ENCODE results near the gene KY. TPM values are rescaled to one million over a fixed set of nuclear protein-coding genes. Genes with fewer than 3 reads are reported as not detected.

Gene KY
- total RNA-seq, 1 experiment from 2014 or later: not detected

DNA sequence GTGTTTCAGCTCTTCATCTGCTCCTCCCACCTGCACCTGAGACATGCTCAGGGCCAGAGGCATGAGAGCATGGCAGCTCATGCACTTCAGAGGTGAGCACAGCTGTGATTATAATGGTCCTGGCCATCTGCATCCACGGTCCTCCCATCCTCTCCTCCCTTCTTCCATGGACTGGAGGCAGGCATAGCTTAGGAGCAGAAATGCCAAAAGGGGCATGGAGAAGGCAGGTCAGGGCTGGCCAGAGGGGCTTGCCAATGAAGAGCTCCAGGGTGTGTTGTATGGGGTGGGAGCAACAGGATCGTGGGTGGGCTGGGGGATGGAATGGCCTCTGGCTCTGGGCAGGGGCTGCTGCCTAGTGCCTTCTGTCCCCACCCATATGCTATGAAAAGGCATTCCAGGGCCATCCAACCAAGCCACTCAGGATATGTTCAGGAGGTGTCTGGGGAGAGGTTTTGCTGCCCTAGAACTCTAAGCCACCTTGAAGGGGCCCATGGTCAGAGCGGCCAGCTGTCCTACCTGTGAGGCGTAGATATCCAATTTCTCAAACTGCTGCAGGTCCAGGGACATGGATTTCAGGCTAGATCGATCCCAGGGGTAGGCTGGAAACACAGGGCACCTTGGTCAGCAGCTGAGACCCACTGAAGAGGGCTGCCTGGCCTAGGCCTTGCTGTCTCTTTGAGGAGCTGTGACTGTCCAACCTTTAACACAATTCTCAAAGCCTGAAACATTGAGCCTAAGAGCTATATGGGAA, 26.1 kb downstream of the KY start:
- no peak for ATAC-seq
- no TSS peak for BruUV-seq (replicated peaks)
- Histone ChIP-seq H3K27ac (ENCODE audit: low read length) (no peak overlapping the region), H3K4me1 (ENCODE audit: control insufficient read depth, insufficient read depth, low read length) (no peaks in the 10 kb centered on the region; the same call in 1 of the 2 replicates), H3K36me3 (ENCODE audit: control insufficient read depth, insufficient read depth, low read length) (no peaks in the 10 kb centered on the region), H3K4me3 (ENCODE audit: low read depth in 2 of 2, low read length in 2 of 2) (no peak overlapping the region), H3K27me3 (ENCODE audit: control insufficient read depth, insufficient read depth, low read length) (no peaks in the 10 kb centered on the region), H3K9me3 (ENCODE audit: control insufficient read depth, insufficient read depth, low read depth, low read length) (no peaks in the 10 kb centered on the region)
- ChIA-PET POLR2A (no interaction called here), CTCF (no interaction called here)
- no peak for DNase-seq (ENCODE audit: low read depth, low spot score)
- TF ChIP-seq POLR2AphosphoS5 (IDR thresholded peaks at IDR 0.05; ENCODE audit: low read depth, low read length): no peak
- TF ChIP-seq SIN3A (IDR thresholded peaks at IDR 0.05; ENCODE audit: borderline replicate concordance, insufficient read depth, low read depth, low read length): no peak
- no peak for TF ChIP-seq TCF7L2 (IDR thresholded peaks at IDR 0.05; ENCODE audit: low read depth, low read length)
- TF ChIP-seq, protein P1, sequence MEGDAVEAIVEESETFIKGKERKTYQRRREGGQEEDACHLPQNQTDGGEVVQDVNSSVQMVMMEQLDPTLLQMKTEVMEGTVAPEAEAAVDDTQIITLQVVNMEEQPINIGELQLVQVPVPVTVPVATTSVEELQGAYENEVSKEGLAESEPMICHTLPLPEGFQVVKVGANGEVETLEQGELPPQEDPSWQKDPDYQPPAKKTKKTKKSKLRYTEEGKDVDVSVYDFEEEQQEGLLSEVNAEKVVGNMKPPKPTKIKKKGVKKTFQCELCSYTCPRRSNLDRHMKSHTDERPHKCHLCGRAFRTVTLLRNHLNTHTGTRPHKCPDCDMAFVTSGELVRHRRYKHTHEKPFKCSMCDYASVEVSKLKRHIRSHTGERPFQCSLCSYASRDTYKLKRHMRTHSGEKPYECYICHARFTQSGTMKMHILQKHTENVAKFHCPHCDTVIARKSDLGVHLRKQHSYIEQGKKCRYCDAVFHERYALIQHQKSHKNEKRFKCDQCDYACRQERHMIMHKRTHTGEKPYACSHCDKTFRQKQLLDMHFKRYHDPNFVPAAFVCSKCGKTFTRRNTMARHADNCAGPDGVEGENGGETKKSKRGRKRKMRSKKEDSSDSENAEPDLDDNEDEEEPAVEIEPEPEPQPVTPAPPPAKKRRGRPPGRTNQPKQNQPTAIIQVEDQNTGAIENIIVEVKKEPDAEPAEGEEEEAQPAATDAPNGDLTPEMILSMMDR (IDR thresholded peaks at IDR 0.05): no peak
- TF ChIP-seq, protein P2, sequence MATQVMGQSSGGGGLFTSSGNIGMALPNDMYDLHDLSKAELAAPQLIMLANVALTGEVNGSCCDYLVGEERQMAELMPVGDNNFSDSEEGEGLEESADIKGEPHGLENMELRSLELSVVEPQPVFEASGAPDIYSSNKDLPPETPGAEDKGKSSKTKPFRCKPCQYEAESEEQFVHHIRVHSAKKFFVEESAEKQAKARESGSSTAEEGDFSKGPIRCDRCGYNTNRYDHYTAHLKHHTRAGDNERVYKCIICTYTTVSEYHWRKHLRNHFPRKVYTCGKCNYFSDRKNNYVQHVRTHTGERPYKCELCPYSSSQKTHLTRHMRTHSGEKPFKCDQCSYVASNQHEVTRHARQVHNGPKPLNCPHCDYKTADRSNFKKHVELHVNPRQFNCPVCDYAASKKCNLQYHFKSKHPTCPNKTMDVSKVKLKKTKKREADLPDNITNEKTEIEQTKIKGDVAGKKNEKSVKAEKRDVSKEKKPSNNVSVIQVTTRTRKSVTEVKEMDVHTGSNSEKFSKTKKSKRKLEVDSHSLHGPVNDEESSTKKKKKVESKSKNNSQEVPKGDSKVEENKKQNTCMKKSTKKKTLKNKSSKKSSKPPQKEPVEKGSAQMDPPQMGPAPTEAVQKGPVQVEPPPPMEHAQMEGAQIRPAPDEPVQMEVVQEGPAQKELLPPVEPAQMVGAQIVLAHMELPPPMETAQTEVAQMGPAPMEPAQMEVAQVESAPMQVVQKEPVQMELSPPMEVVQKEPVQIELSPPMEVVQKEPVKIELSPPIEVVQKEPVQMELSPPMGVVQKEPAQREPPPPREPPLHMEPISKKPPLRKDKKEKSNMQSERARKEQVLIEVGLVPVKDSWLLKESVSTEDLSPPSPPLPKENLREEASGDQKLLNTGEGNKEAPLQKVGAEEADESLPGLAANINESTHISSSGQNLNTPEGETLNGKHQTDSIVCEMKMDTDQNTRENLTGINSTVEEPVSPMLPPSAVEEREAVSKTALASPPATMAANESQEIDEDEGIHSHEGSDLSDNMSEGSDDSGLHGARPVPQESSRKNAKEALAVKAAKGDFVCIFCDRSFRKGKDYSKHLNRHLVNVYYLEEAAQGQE (IDR thresholded peaks at IDR 0.05; ENCODE audit: insufficient read depth in 1 of 2, low read depth in 2 of 2, low read length in 1 of 2): no peak
- intact Hi-C loops (cut with micrococcal nuclease; ENCODE audit: unreplicated experiment): no loop called here
- in situ Hi-C loops (cut with HindIII; ENCODE audit: low pct_unique_long_range_greater_than_20kb, low sequenced_read_pairs): no loop called here

DNA sequence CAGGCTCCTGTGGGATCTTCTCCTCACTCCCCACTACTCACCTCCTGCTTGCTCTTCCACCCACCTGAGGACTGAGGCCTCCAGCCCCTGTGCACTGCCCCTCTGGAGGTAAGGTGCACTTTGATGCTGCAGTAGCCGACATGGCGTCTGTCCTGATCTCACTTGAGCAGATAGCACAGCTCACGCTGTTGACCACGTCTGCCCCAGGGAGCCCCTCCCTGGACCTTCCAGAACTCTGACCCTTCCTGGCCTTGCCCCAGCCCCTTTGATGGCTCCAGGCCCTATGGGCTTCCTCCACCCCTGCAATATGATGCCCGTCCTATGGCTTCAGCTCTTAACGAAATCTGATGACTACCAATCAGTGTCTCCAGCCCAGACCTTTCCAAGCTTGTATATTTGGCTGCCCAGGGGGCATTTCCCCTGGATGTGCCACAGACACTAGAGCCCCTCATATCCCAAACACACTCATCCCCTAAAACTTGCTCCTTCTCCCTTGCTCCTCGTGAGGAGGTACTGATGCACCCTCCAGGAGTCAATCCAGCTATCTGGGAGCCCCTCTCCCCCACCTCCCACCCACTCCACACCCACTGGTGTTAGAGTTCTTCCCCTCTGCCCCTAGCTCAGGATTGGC, 27.1 kb downstream of the KY start:
- in situ Hi-C loops (cut with HindIII; ENCODE audit: low pct_unique_long_range_greater_than_20kb, low sequenced_read_pairs): no loop called here
- DNase-seq (ENCODE audit: low read depth, low spot score) (no peak), ATAC-seq (no peak)
- BruUV-seq (replicated peaks): no TSS peak
- Histone ChIP-seq H3K36me3 (ENCODE audit: control insufficient read depth, insufficient read depth, low read length) (no peaks in the 10 kb centered on the region), H3K4me3 (ENCODE audit: low read depth in 2 of 2, low read length in 2 of 2) (no peak overlapping the region), H3K4me1 (ENCODE audit: control insufficient read depth, insufficient read depth, low read length) (no peaks in the 10 kb centered on the region; the same call in 1 of the 2 replicates), H3K27me3 (ENCODE audit: control insufficient read depth, insufficient read depth, low read length) (no peaks in the 10 kb centered on the region), H3K9me3 (ENCODE audit: control insufficient read depth, insufficient read depth, low read depth, low read length) (no peaks in the 10 kb centered on the region), H3K27ac (ENCODE audit: low read length) (no peak overlapping the region)
- CTCF ChIA-PET: interaction anchor here (0.5 kb wide), 1 partner anchor 8 kb away, joined by 14 read pairs; no protein-coding TSS in a partner anchor
- POLR2A ChIA-PET: no interaction called here
- TF ChIP-seq SIN3A (IDR thresholded peaks at IDR 0.05; ENCODE audit: borderline replicate concordance, insufficient read depth, low read depth, low read length) (no peak), POLR2AphosphoS5 (IDR thresholded peaks at IDR 0.05; ENCODE audit: low read depth, low read length) (no peak), TCF7L2 (IDR thresholded peaks at IDR 0.05; ENCODE audit: low read depth, low read length) (no peak)
- TF ChIP-seq, protein P1 (IDR thresholded peaks at IDR 0.05): no peak
- TF ChIP-seq, protein P2 (IDR thresholded peaks at IDR 0.05; ENCODE audit: insufficient read depth in 1 of 2, low read depth in 2 of 2, low read length in 1 of 2): no peak
- intact Hi-C loops (cut with micrococcal nuclease; ENCODE audit: unreplicated experiment): no loop called here

Measured in Panc1 (cell line).